CD4-positive, alpha-beta T cell (primary cell): ENCODE data around the gene GALNTL6. TPM values are rescaled to one million over a fixed set of nuclear protein-coding genes. Genes with fewer than 3 reads are reported as not detected.

Experiments
- ATAC-seq: fragments of 200-7000 bp; cut with Tn5 transposase; one replicate; pipeline ENCODE4 v1.10.0; 2022; ENCODE audit warnings: mild to moderate bottlenecking; ENCODE audit not compliant: poor library complexity
- CTCF ChIA-PET: fragments of 350-600 bp; sonication (Branson Sonifier 250); formaldehyde crosslinking; loops from one replicate; lab custom pipeline; 2021; ENCODE audit warnings: antibody characterized with exemption, inconsistent platforms; lab: Charles Lee
- POLR2A ChIA-PET: fragments of 350-600 bp; sonication (Branson Sonifier 250); formaldehyde crosslinking; loops from one replicate; lab custom pipeline; 2021; ENCODE audit warnings: antibody characterized with exemption, inconsistent platforms; lab: Charles Lee
- DNase-seq, 14 experiments: peaks; one replicate each; pipeline ENCODE4 v3.0.0-alpha.2; 2013 to 2020; ENCODE audit warnings: mixed read lengths in 2 of 14
- H3K27ac ChIP-seq, 2 donors: one replicate each; pipeline versions ENCODE4 v1.5.1 to v1.7.0; 2013; ENCODE audit warnings: low read length in 2 of 2, low read depth in 1 of 2, mild to moderate bottlenecking in 1 of 2
- H3K27me3 ChIP-seq, 2 experiments: 1 replicate in 1 of 2; 2 replicates in 1 of 2; pipeline versions ENCODE4 v1.6.1 to v1.7.0; 2013; ENCODE audit warnings: low read length in 2 of 2, control low read depth in 1 of 2, mild to moderate bottlenecking in 1 of 2, moderate library complexity in 1 of 2; ENCODE audit not compliant: insufficient read depth in 2 of 2, control insufficient read depth in 1 of 2
- H3K36me3 ChIP-seq: one replicate; pipeline ENCODE4 v1.6.1; 2013; ENCODE audit warnings: low read length, control low read depth; ENCODE audit not compliant: insufficient read depth
- H3K4me1 ChIP-seq: one replicate; pipeline ENCODE4 v1.6.1; 2013; ENCODE audit warnings: low read length, control low read depth; ENCODE audit not compliant: insufficient read depth
- H3K4me3 ChIP-seq: one replicate; pipeline ENCODE4 v1.5.1; 2013; ENCODE audit warnings: mild to moderate bottlenecking, low read length, moderate library complexity
- H3K9me3 ChIP-seq, 2 experiments: 1 replicate in 1 of 2; 2 replicates in 1 of 2; pipeline versions ENCODE4 v1.6.1 to v1.7.0; 2013; ENCODE audit warnings: low read length in 2 of 2, mild to moderate bottlenecking in 2 of 2, control low read depth in 1 of 2, moderate library complexity in 1 of 2; ENCODE audit not compliant: control insufficient read depth in 1 of 2, insufficient read depth in 1 of 2
- H3K27ac Mint-ChIP-seq: one replicate; pipeline ENCODE4 v1.8.0; 2020; ENCODE audit warnings: mixed read lengths
- H3K27me3 Mint-ChIP-seq: one replicate; pipeline ENCODE4 v1.8.0; 2021; ENCODE audit warnings: mixed read lengths
- H3K36me3 Mint-ChIP-seq: one replicate; pipeline ENCODE4 v1.8.0; 2021; ENCODE audit warnings: low read depth, mixed read lengths
- H3K4me1 Mint-ChIP-seq: one replicate; pipeline ENCODE4 v1.8.0; 2021; ENCODE audit warnings: low read depth, mixed read lengths
- H3K4me3 Mint-ChIP-seq: one replicate; pipeline ENCODE4 v1.8.0; 2020; ENCODE audit warnings: mild to moderate bottlenecking, mixed read lengths
- H3K9me3 Mint-ChIP-seq: one replicate; pipeline ENCODE4 v1.8.0; 2020; ENCODE audit warnings: mixed read lengths
- CTCF ChIP-seq: fragments of 200-600 bp; IDR thresholded peaks from one replicate; pipeline ENCODE4 v1.8.0; 2022; ENCODE audit warnings: antibody characterized with exemption, mild to moderate bottlenecking
- intact Hi-C, 2 experiments: fragments of 100-400 bp; cut with DNase I in 1 of 2; cut with micrococcal nuclease in 1 of 2; formaldehyde crosslinking; loops; one replicate each; pipeline versions ENCODE4 v1.15.1 to v1.9.0; 2023 to 2025; cut with DNase I, micrococcal nuclease
- total RNA-seq, 174 experiments: library from RNA in 2 of 174; stranded (reverse) in 2 of 174; gene quantifications; one replicate each; pipeline ENCODE4 v1.2.3 and lab custom pipeline; 2021 to 2026

GALNTL6 gene
- total RNA-seq, 2 experiments from 2014 or later: not detected

DNA sequence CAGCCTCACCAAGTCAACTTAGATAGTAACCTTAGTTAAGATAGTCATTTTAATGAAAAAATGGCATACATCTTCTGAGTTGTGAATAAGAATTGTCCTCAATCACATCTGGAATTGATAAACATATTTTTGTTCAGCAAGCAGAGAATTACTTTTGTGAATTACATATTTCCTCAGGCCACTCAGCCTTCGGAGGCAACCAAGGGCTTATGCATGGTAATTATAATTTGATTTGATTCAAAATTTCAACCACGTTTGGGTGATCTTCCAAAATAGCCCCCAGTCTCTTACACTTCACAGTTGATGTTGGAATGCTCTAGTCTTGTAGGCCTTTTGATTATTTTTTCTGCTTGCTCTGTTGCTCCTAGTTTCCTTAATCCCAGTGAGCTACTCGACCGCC lies 63.4 kb downstream of the GALNTL6 start:
- Histone ChIP-seq H3K4me1 (no peaks in the 10 kb centered on the region), H3K36me3 (no peaks in the 10 kb centered on the region), H3K27me3 (no peaks in the 10 kb centered on the region), H3K9me3 (no peaks in the 10 kb centered on the region), H3K4me3 (no peak overlapping the region), H3K27ac (no peak overlapping the region)
- ATAC-seq (no peak), DNase-seq (no peak)
- CTCF ChIA-PET: no interaction called here
- no peaks in the 10 kb centered on the region for H3K27me3 Mint-ChIP-seq
- H3K36me3 Mint-ChIP-seq: no peaks in the 10 kb centered on the region
- POLR2A ChIA-PET: no interaction called here
- no peaks in the 10 kb centered on the region for H3K4me1 Mint-ChIP-seq
- intact Hi-C loops: no loop called here
- TF ChIP-seq CTCF: no peak
- H3K9me3 Mint-ChIP-seq: peaks cover 4% of the 10 kb centered on the region
- H3K27ac Mint-ChIP-seq: no peak overlapping the region
- H3K4me3 Mint-ChIP-seq: no peak overlapping the region

DNA sequence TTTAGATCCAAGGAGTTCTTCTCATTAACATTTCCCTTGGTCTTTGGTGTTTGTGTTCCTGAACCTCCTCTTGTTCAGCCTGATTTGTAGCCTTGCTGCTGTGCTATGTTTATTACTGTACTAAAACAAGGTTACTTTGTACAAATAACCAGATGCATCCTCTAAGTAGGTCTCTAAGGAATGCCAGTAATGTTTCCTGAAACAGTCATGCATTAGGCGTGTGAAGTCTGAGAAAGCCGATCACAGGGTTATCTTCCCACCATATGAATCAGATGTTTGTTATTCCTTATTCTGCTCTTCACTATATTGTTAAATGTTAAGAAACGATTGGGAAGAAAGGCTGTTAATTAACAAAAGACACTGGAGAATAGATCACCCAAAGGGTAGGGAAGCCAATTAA lies 66.9 kb downstream of the GALNTL6 start:
- TF ChIP-seq CTCF: no peak
- POLR2A ChIA-PET: no interaction called here

GRCh38 chr4:171889681-171890080 lies 76.5 kb downstream of the GALNTL6 start:
- ATAC-seq: no peak

More for the DNA sequence above, 66.9 kb downstream of the GALNTL6 start:
- H3K4me1 ChIP-seq: no peaks in the 10 kb centered on the region
- H3K27ac ChIP-seq: no peak overlapping the region
- Mint-ChIP-seq H3K27me3 (no peaks in the 10 kb centered on the region), H3K4me3 (no peak overlapping the region), H3K36me3 (no peaks in the 10 kb centered on the region), H3K9me3 (peaks cover 7% of the 10 kb centered on the region), H3K27ac (no peak overlapping the region), H3K4me1 (no peaks in the 10 kb centered on the region)
- H3K9me3 ChIP-seq: peaks cover 0 to 5% of the 10 kb centered on the region in 2 experiments
- no peak overlapping the region for H3K4me3 ChIP-seq
- H3K27me3 ChIP-seq: no peaks in the 10 kb centered on the region
- H3K36me3 ChIP-seq: no peaks in the 10 kb centered on the region
- DNase-seq (no peak), ATAC-seq (no peak)
- CTCF ChIA-PET: no interaction called here
- intact Hi-C loops: no loop called here

More at GRCh38 chr4:171889681-171890080, 76.5 kb downstream of the GALNTL6 start:
- no peaks in the 10 kb centered on the region for H3K4me1 Mint-ChIP-seq
- POLR2A ChIA-PET: no interaction called here
- Histone ChIP-seq H3K27me3 (no peaks in the 10 kb centered on the region), H3K27ac (no peak overlapping the region), H3K4me1 (no peaks in the 10 kb centered on the region), H3K9me3 (no peaks in the 10 kb centered on the region), H3K36me3 (no peaks in the 10 kb centered on the region), H3K4me3 (no peak overlapping the region)
- no peak overlapping the region for H3K27ac Mint-ChIP-seq
- no peak for TF ChIP-seq CTCF
- intact Hi-C loops: no loop called here
- H3K27me3 Mint-ChIP-seq: no peaks in the 10 kb centered on the region
- peaks cover 8% of the 10 kb centered on the region for H3K9me3 Mint-ChIP-seq
- no peaks in the 10 kb centered on the region for H3K36me3 Mint-ChIP-seq
- no peak for DNase-seq
- H3K4me3 Mint-ChIP-seq: no peak overlapping the region
- CTCF ChIA-PET: no interaction called here
